HFFc6 (cell line): ENCODE results near the gene PLB1. TPM values are rescaled to one million over a fixed set of nuclear protein-coding genes. Genes with fewer than 3 reads are reported as not detected.
A peak's percentile ranks its signal among the peaks of the same experiment; 100 is the strongest.

Experiments used
- DNase-seq: peaks from one replicate; pipeline ENCODE4 v3.0.0-alpha.2; 2018
- H3K27ac Mint-ChIP-seq: 2 replicates; pipeline ENCODE4 v1.8.0; 2020; ENCODE audit warnings: mild to moderate bottlenecking, mixed read lengths
- H3K27me3 Mint-ChIP-seq: 2 replicates; pipeline ENCODE4 v1.8.0; 2021; ENCODE audit warnings: mild to moderate bottlenecking, moderate library complexity, mixed read lengths; ENCODE audit not compliant: insufficient read depth
- H3K36me3 Mint-ChIP-seq: 2 replicates; pipeline ENCODE4 v1.8.0; 2021; ENCODE audit warnings: low read depth, mixed read lengths
- H3K4me1 Mint-ChIP-seq: 2 replicates; pipeline ENCODE4 v1.8.0; 2020; ENCODE audit warnings: low read depth, mixed read lengths
- H3K4me3 Mint-ChIP-seq: 2 replicates; pipeline ENCODE4 v1.8.0; 2020; ENCODE audit warnings: mild to moderate bottlenecking, moderate library complexity, mixed read lengths
- H3K9me3 Mint-ChIP-seq: 2 replicates; pipeline ENCODE4 v1.8.0; 2020; ENCODE audit warnings: mild to moderate bottlenecking, mixed read lengths
- CTCF ChIP-seq: fragments of 200-600 bp; sonication (generic); IDR thresholded peaks from 2 replicates; pipeline ENCODE4 v1.5.0; 2021; ENCODE audit warnings: antibody characterized with exemption, mild to moderate bottlenecking
- total RNA-seq, 6 experiments: library from RNA; stranded (reverse); fragmentation: NEBNext Ultra II Directional; extraction: Animal tissue kit (Norgen Biotek cat#: 25700); gene quantifications; 2 replicates in 1 of 6; 3 replicates in 5 of 6; pipeline ENCODE4 v1.2.3, GENCODE V29; 2021

PLB1 gene
- total RNA-seq, 6 experiments from 2014 or later, result 0.36 to 0.95 (median 0.62) TPM

- no peak for DNase-seq
- Mint-ChIP-seq H3K27me3 (peaks cover 13% of the 10 kb centered on the region), H3K4me1 (peaks cover 3% of the 10 kb centered on the region; the same call in 1 of the 2 replicates), H3K27ac (no peak overlapping the region), H3K9me3 (peaks cover 6% of the 10 kb centered on the region; the same call in 1 of the 2 replicates), H3K4me3 (no peak overlapping the region), H3K36me3 (peaks cover 5% of the 10 kb centered on the region; the same call in 1 of the 2 replicates)
- no peak for TF ChIP-seq CTCF
Measured at GRCh38 chr2:28487258-28487657, 8.6 kb upstream of the PLB1 start.

DNA sequence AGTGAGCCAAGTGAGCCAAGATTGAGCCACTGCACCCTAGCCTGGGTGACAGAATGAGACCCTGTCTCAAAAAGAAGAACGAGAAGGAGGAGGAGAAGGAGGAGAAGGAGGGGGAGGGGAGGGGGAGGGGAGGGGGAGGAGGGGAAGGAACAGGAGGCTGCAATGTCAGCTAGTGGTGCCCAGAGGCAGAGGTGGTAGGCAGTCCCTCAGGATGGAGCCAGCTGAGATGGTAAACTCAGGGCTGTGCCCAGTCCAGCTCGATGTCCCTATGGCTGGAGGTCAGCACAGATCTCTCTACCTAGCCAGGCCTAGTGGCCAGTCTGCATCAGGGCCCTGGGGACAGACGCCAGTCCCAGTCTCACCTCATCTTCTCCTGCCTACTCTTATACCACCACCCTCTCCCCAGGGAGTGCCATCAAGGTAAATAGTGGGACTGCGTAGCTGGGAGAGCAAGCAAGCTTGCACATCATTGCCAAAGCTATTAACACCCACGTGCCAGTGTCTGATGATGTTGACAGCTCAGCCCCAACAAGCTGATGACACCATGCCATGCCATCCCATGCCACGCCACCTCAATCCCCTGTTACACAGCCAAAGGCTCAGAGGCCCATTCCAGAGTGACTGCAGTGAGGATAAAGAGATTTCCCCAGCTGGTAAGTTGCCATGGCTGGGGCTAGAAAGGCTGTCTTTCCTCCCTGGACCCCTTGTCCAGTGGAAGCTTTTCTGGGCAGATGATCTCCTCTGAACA is 7.6 kb upstream of the PLB1 start:
- no peak for DNase-seq
- Mint-ChIP-seq H3K27ac (no peak overlapping the region), H3K27me3 (peaks cover 14% of the 10 kb centered on the region), H3K36me3 (no peaks in the 10 kb centered on the region), H3K4me3 (no peak overlapping the region), H3K9me3 (no peaks in the 10 kb centered on the region), H3K4me1 (no peaks in the 10 kb centered on the region)
- no peak for TF ChIP-seq CTCF

- no peak for DNase-seq
- Mint-ChIP-seq H3K27ac (no peak overlapping the region), H3K36me3 (no peaks in the 10 kb centered on the region)
Measured at GRCh38 chr2:28488858-28489575, 6.8 kb upstream of the PLB1 start.

GRCh38 chr2:28490558-28490957 is 5.3 kb upstream of the PLB1 start:
- no peaks in the 10 kb centered on the region for H3K4me1 Mint-ChIP-seq
- no peak overlapping the region for H3K4me3 Mint-ChIP-seq
- TF ChIP-seq CTCF, result no peak
- H3K27me3 Mint-ChIP-seq, result peaks cover 20% of the 10 kb centered on the region
- no peaks in the 10 kb centered on the region for H3K36me3 Mint-ChIP-seq
- no peaks in the 10 kb centered on the region for H3K9me3 Mint-ChIP-seq
- no peak overlapping the region for H3K27ac Mint-ChIP-seq
- no peak for DNase-seq

More at GRCh38 chr2:28488858-28489575, 6.8 kb upstream of the PLB1 start:
- Mint-ChIP-seq H3K9me3 (no peaks in the 10 kb centered on the region), H3K4me1 (no peaks in the 10 kb centered on the region), H3K27me3 (peaks cover 17% of the 10 kb centered on the region), H3K4me3 (no peak overlapping the region)
- TF ChIP-seq CTCF, result peak; percentile 12; the same call in 1 of the 2 replicates

DNA sequence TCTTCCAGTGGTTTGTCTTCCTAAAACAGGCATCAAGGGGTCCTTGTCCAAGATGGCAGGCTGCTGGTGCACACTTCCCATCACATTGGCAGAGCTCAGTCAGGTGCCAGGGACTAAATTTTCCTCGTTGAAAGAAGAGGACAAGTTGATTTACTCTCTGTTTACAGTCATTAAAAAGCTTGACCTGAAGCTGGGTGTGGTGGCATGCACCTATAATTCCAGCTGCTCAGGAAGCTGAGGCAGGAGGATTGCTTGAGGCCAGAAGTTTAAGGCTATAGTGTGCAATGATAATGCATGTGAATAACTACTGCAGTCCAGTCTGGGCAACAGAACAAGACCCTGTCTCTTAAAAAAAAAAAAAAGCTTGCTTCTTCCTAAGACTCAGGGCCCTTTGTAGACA is 3.6 kb upstream of the PLB1 start:
- H3K27me3 Mint-ChIP-seq, result peaks cover 35% of the 10 kb centered on the region
- H3K36me3 Mint-ChIP-seq, result no peaks in the 10 kb centered on the region
- DNase-seq, result no peak
- H3K4me3 Mint-ChIP-seq, result no peak overlapping the region
- TF ChIP-seq CTCF, result no peak
- H3K27ac Mint-ChIP-seq, result no peak overlapping the region
- H3K4me1 Mint-ChIP-seq, result no peaks in the 10 kb centered on the region
- H3K9me3 Mint-ChIP-seq, result no peaks in the 10 kb centered on the region
